SK-N-DZ (cell line): ENCODE results near the gene CHAF1A.

Source experiments
- DNase-seq: peaks from one replicate; pipeline ENCODE4 v3.0.0-alpha.2; 2015; ENCODE audit warnings: low spot score

CHAF1A gene

DNA sequence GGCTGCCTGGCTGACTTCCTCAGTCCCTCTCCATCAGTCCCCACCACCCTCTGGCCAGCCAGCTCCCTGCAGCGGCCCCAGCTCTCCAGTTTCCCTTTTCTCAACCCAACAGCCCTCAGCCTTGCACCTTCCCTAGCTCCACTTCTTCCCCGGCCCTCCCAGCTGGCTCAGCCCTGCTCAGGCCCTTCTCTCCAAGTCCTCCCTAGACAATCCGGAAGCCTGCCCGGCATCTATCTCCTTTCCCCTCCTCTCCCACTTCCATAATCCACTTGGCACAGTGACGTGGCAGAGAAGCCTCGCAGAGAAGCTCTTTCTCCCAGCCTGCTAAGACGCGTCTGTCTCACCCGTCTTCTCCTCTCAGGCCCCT is 54.0 kb downstream of the CHAF1A start:
- DNase-seq, result peak; percentile 43

DNA sequence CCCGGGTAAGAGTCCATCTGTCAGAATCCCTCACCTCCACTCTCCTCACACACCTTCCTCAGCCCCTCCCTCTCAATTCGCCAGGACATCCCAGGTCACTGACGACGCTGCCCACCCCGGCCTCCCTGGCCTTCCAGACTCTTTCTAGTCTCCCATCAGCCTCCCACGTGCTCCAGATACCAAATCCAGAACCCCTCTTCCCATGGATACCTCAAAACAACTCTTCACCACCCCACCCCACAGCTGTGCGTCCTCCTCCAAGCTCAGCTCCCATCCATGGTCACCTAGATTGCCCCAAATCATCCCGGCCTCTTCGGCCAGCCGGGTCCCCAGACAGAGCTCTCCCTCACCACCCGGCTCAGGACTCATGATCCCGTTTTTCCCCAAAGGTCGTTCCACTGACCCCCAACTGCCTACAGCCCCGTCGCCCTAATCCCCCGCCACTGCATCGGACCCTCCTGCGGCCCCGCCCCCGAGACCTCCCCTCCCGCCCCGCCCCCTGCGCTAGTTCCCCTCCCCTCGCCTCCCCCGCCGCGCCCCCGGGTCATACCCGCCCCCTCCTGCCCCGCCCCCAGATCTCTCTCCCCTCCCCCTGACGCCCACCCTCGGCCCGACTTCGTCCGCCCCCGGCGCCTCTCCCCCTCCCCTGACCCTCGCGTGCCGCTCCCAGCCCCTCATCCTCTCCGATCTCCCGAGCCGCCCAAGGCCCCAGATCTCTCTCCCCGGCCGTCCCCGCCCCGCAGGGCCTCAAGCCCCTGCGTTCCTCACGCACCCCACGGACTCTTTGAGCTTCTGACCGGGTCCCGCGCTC is 54.6 kb downstream of the CHAF1A start:
- peak; percentile 71 for DNase-seq

DNA sequence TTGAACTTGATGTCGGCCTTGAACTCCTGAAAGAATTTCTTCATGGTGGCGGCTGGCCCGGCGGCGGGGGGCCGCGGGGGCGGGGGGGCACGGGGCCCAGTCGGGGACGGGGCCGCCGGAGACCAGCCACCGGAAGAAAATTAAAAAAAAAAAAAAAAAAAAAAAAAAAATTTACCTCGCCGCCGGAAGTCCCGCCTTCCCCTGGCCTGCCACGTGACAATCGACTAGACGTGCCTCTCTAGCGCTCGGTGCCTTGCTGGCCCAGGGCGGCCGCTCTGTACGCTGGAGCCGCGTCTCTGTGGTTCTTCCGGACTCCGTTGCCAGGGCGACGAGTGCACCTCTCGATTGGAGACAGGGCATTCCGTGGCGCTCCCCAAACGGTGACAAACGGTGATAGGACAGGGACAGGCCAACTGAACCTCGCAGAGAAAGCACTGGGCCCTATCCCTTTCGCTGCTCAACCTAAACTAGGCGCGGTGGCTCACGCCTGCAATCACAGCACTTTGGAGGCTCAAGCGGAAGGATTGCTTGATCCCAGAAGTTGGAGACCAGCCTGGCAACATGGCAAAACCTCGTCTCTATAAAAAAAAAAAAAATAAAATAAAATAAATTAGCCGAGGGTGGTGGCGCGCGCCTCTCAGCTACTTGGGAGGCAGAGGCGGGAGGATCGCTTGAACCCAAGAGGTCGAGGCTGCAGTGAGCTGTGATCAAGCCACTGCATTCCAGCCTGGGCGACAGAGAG is 55.4 kb downstream of the CHAF1A start, which contains the start of gene UBXN6:
UBXN6 (minus strand) TSS at position 141 of the 742 bp plus-strand sequence; CDS start at position 44, 97 bp downstream.
- DNase-seq, result peak; percentile 97

DNA sequence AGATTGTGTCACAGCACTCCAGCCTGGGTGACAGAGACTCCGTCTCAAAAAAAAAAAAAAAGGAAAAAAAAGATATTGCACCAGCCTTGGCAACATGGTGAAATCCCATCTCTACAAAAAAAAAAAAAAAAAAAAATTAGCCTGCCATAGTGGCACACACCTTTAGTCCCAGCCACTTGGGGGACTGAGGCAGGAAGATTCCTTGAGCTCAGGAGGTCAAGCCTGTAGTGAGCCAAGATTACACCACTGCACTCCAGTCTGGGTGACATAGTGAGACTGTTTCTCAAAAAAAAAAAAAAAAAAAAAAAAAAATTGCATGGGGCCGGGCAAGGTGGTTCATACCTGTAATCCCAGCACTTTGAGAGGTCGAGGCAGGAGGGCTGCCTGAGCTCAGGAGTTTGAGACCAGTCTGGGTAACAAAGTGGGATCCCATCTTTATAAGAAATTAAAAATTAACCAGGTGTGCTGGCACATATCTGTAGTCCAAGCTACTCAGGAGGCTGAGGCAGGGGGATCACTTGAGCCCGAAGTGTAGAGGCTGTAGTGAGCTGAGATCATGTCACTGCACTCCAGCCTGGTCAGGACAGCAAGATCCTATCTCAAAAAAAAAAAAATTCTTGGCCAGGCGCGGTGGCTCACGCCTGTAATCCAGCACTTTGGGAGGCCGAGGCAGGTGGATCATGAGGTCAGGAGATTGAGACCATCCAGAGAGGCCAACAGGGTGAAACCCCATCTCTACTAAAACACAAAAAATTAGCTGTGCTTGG is 62.6 kb downstream of the CHAF1A start:
- no peak for DNase-seq

DNA sequence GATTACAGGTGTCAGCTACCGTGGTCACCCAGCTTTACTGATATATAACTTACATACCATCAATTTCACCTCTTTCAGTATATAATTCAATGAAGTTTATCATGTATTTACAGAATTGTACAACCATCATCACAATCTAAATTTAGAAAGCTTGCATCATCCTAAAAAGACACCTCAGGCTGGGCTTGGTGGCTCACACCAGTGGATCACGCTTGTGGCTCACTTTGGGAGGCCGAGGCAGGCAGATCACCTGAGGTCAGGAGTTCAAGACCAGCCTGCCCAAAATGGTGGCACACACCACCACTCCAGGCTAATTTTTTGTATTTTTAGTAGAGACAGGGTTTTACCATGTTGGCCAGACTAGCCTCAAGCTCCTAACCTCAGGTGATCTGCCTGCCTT is 65.4 kb downstream of the CHAF1A start:
- no peak for DNase-seq

DNA sequence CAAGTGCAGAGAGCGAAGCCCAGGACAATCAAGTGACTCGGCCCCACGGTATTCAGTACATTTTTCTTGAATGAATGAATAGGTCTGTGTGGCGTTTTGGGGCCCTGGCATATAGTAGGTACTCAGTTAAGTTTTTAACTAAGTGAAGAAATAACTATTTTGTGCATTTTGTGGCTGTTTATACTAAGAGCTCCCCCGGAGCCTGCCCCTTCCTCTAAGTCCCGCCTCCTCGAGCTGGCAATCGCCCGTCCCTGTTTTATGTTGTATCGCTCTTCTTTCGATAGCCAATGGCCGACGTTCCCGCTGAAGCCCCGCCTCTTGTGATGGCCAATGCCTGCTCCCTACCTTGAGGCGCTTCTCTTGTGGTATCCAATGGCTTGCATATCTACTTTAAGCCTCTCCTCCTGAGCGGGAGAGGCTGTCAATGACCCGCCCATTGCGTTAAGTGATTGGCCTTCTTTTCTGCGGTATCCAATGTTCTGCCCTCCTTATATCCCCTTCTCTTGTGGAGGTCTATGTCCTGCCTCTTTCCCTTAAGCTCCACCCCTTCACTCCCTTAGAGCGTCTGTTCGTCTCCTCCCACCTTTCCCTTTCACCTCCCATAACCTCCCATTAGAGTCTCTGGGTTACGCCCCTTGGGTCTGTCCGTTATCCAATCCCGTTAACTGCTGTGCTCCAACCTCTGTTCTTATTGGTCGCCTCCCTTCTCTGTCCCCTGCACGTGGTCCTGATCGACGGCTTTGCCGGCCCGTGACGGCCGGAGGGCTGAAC is 69.1 kb downstream of the CHAF1A start:
- peak; percentile 100 for DNase-seq

DNA sequence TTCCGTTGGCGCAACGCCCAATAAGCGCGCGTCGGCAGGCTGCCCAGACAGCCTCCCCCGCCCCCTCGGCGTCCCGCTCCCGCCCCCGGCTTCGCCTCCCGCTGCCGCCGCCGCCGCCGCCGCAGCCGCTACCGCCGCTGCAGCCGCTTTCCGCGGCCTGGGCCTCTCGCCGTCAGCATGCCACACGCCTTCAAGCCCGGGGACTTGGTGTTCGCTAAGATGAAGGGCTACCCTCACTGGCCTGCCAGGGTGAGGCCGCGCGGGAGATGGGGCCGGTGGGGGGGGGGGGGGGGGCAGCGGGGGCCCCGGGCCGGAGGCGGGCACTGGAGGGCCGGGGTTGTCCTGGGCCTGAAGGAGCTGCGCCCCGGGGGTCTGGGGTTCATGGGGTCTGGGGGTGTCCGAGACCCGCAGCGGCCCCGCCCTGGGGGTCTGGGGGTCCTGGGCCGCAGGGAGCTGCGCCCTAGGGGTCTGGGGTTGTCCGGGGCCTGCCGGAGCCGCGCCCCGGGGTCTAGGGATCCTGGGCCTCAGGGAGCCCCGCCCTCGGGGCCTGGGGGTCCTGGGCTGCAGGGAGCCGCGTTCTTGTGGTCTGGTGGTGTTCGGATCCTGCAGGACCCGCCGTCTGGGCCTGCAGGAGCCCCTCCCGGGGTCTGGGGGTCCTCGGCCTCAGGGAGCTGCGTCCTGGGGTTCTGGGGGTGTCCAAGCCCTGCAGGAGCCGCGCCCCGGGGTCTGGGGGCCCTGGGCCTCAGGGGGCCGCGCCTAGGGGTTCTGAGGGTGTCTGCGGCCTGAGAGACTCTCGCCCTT is 69.9 kb downstream of the CHAF1A start, which contains the start of gene HDGFL2:
HDGFL2 (plus strand) TSS at position 124 of the 801 bp plus-strand sequence; CDS start at position 178, 54 bp downstream.
- DNase-seq, result no peak

DNA sequence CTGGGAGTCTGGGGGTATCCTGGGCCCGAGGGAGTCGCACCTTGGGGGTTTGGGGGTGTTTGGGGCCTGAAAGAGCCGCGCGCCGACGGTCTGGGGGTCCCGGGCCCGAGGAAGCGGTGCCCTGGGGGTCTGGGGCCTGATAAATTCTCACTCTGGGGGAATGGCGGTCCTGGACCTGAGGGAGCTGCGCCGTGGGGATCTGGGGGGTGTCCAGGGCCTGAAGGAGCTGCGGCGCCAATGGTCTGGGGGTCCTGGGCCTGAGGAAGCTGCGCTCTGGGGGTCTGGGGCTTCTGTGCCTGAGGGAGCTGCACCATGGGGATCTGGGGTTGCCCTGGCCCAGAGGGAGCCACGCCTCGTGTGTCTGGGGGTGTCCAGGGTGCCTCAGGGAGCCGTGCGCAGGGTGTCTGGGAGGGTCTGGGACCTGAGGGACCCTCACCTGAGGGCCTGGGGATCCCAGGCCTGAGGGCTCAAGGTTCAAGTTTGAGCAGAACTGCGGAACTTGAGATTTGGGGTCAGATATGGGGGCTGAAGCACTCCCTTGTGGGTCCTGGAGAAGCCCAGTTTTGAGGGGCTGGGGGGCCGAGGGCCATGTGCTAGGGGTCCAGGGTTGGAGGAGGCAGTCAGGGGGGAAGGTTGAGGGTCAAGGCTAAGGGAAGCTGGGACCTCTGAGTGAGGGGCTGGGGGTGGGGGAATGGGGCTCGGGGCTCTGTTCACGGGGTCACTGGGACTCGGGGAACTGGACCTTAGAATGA is 70.7 kb downstream of the CHAF1A start:
- no peak for DNase-seq

DNA sequence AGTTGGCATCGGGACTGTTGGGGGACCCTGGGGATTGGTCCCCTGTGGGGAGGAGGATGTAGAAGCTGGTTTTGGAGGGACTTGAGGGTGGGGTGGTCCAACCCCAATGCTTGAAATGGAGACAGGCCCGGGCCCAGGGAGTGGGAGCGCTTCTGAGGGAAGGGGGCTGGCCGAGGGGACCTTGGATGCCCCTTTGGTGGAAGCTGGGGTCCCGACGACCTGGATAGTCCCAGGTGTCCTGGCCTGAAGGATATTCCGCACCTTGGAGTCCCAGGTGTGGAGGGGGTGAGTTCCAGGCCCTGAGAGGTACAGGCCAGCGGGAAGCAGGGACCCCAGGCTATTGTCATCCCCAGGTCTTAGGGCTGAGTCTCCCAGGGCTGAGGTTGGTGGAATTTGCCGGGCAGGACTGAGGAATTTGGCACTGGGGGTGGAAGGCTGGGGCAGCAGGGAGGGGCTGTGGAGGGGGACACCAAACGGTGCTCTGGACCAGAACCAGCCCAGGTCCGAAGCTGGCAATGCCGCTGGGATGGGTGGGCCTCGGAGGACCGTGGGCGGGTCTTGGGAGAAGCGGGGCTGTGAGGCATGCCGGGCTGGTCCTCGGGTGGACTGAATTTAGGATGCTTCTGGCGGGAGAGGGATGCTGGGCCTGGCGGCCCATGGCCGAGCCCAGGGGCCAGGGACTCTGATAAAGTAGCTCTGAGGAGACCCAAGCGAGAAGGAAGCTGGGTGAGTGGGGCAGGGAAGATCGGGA is 71.5 kb downstream of the CHAF1A start:
- DNase-seq, result no peak

DNA sequence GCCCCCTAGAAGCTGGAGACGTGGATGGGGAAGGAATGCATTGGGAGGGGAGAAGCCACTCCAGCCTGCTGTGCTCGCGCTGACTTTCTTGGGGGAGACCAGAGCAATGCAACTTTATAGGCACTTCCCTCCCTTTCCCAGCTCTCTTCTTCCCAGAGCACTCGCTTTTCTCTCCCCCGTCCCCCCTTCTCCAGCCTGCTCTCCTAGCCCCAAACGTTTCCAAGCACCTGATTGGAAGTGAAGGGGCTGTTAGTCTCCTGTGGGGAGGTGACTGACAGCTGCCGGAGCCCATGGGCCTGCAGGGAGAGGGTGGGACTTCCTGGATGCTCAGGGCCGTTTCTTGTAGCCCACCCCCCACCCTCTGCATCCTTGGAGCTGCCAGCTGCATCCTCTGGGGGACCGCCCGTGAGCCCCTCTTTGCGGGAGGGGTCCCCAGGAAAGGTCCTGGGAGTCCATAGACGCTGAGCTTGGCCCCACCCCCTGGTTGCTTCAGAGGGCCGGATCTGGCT is 72.1 kb downstream of the CHAF1A start:
- peak; percentile 89 for DNase-seq

DNA sequence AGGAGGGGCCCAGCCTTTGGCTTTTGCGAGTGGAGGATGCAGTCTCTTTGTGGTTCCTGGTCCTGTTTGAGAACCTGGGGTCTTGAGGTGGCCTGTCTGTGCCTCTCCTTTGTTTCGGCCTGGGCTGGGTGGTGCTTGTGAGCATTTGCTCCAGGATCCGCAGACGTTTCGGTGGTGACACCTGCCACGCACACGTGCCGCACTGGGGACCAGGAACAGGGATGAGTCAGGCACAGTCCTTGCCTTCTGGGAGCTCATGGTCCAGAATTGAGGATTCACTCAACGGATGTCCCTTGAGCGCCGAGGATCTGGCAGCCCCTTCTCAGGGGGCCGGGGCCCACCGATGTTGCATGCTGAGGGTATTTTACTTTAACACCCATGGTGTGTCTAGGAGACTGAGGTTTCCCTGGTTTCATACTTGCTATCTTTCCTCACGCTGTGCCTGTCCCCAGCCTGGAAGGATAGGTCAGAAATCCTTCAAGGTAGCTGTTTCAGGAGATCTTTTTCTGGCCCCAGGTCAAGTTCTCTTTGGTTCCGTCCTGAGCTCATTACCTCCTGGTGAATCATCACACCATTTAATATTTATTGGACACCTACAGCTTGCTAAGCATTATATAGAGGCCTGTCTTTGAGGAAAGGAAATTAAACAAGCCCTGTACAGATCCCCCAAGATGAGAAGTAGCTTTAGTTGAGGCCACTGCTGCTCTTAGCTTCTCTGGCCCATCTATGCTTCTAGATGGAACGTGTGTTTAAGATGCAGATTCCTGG is 74.8 kb downstream of the CHAF1A start:
- no peak for DNase-seq

DNA sequence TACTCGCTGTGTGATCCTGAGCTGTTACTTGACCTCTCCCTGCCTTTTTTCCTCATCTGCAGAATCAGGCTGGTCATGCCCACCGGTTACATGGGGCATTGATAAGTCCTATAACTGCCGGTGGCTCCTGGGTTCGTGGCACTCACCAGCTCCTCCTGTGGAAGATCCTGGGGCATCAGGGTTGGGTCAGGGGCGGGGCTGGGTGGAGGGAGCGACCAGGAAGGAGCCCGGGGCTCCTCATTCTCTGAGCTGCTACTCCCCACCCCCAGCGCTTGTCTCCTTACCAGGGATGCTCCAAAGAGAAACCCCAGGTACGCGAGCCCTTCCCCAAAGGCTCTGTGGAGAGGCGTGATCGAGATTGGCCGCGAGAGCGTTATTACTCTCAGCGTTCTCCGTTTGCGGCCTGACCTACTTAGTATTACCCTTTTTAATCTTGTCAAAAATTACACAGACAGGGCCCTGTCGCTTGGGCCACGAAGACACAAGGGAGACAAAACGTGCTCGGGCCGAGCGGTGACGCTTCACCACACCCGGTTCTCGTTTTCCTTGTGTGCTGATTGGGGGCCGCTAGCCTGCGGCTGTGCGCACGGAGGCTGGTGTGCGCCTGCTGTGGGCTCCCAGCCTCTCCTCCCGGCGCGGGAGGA is 80.4 kb downstream of the CHAF1A start:
- no peak for DNase-seq

DNA sequence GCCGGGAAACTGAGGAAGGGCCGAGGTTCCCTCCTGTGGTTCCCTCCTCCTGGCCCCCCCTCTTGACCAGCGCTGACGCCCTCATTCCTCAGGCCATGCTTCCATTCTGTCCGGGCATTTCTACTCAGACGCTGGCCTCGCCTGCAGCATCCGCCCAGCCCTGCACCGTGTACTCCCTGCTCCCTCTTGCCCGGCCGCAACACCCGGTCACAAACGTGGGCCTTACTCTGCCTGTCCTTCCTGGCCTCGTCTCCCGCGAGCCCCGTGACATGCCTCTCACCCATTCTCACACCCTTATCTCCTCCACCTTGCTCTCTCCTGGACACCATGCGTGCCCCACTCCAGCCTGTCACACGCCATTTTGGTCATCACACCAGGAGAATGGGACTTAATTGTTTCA is 80.9 kb downstream of the CHAF1A start:
- no peak for DNase-seq

DNA sequence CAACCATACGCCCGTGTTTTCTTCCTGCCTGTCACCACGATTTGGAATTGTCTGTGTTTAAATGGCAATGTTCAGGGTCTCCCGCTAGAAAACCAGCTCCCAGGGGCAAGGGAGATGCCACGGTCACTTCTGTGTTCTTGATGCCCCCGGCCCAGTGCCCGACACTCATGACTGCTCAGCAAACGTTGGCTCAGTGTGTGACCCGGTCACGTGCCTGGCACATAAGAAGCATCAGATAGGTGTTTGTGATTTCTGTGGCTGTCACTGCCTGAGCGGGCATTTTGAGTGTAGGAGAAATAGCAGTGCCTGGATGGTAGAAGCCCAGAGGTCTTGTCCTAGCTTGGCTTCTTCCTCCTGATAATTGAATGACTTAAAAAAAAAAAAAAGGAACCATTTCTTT is 85.1 kb downstream of the CHAF1A start:
- DNase-seq, result no peak

DNA sequence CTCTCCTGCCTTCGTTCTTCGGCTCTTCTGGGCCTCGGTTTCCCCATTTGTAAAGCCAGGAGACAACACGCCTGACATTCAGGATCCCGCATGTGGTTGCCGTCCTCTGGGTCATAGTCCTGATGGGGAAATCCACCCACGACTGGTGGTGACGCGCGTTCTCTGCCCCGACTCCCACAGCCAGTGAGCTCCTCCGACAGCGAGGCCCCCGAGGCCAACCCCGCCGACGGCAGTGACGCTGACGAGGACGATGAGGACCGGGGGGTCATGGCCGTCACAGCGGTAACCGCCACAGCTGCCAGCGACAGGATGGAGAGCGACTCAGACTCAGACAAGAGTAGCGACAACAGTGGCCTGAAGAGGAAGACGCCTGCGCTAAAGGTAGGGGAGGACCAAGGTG is 86.1 kb downstream of the CHAF1A start:
- no peak for DNase-seq

DNA sequence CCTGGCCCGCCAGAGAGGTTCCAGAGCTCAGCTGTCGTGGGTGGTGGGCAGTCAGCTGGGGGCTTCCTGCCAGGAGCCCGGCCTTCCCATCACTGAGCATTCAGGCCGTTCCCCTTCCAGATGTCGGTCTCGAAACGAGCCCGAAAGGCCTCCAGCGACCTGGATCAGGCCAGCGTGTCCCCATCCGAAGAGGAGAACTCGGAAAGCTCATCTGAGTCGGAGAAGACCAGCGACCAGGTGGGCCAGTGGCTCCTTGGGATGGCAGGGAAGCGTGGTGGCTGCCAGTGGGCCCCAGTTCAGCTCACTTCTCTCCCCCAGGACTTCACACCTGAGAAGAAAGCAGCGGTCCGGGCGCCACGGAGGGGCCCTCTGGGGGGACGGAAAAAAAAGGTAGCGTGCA is 89.0 kb downstream of the CHAF1A start:
- no peak for DNase-seq

DNA sequence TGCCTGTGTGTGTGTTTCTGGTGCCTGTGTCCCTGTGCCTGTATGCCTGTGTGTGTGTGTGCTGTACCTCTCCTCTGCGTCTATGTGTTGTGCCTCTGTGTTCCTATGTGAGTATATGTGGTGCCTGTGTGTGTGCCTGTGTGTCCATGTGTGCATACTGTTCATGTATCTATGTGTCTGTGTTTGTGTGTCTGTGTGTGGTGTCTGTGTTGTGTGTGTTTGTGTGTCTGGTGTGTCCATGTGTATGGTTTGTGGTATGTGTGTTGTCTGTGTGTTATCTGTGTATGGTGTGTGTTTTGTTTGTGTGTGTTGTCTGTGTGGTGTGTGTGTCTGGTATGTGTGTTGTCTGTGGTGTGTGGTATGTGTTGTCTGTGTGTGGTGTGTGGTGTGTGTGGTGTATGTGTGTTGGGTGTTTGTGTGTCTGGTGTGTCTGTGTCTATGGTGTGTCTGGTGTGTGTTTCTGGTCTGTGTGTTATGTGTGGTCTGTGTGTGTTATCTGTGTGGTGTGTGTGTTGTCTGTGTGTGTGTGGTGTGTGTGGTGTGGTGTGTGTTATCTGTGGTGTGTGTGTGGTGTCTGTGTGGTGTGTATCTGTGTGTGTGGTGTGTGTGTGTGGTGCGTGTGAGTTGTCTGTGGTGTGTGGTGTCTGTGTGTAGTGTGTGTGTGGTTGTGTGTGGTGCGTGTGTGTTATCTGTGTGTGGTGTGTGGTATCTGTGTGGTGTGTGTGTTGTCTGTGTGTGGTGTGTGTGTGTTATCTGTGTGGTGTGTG is 90.1 kb downstream of the CHAF1A start:
- no peak for DNase-seq
